Activated T-helper 9 cell treated with anti-CD3 and anti-CD28 coated beads, Interleukin-2, amount 50 U/mL, for 16 hours (primary cell): ENCODE measurements around the gene ANXA2.
"Not testable (repeated sequence)": the region's sequence is repeated elsewhere in the genome, so short reads cannot be mapped to it uniquely, and the experiment has no call there.

ENCODE experiments used
- DNase-seq: peaks from one replicate; pipeline ENCODE4 v3.0.0-alpha.2; 2020; ENCODE audit warnings: low read depth

The ANXA2 gene

GRCh38 chr15:60397772-60398445, at the start of gene ANXA2:
Gene ANXA2, minus strand, starts transcription at chr15:60397986. Its CDS starts 11,911 bp downstream, at chr15:60386075.
- DNase-seq = peak; percentile 77

- DNase-seq = no peak
Observed at GRCh38 chr15:60444289-60444912, 46.6 kb upstream of the ANXA2 start.

GRCh38 chr15:60442763-60443162, 45.0 kb upstream of the ANXA2 start:
- no peak for DNase-seq

GRCh38 chr15:60442031-60442650, 44.4 kb upstream of the ANXA2 start:
- no peak for DNase-seq

GRCh38 chr15:60441331-60441730, 43.5 kb upstream of the ANXA2 start:
- no peak for DNase-seq

- no peak for DNase-seq
Observed at GRCh38 chr15:60438646-60439045, 40.9 kb upstream of the ANXA2 start.

- DNase-seq = no peak
Observed at GRCh38 chr15:60428935-60429334, 31.1 kb upstream of the ANXA2 start.

- DNase-seq = no peak
Observed at GRCh38 chr15:60426870-60427508, 29.2 kb upstream of the ANXA2 start.

- DNase-seq = no peak
Observed at GRCh38 chr15:60425461-60425860, 27.7 kb upstream of the ANXA2 start.

- DNase-seq = no peak
Observed at GRCh38 chr15:60424006-60424405, 26.2 kb upstream of the ANXA2 start.

GRCh38 chr15:60423537-60423936, 25.8 kb upstream of the ANXA2 start:
- DNase-seq = no peak

- DNase-seq = no peak
Observed at GRCh38 chr15:60421544-60421943, 23.8 kb upstream of the ANXA2 start.

GRCh38 chr15:60420203-60420716, 22.5 kb upstream of the ANXA2 start:
- DNase-seq = no peak

GRCh38 chr15:60419753-60420152, 22.0 kb upstream of the ANXA2 start:
- no peak for DNase-seq

- no peak for DNase-seq
Observed at GRCh38 chr15:60418096-60418495, 20.3 kb upstream of the ANXA2 start.

GRCh38 chr15:60417112-60417511, 19.3 kb upstream of the ANXA2 start:
- no peak for DNase-seq

- DNase-seq = no peak
Observed at GRCh38 chr15:60416484-60416883, 18.7 kb upstream of the ANXA2 start.

GRCh38 chr15:60414016-60414682, 16.4 kb upstream of the ANXA2 start:
- DNase-seq = no peak

GRCh38 chr15:60413231-60413824, 15.5 kb upstream of the ANXA2 start:
- no peak for DNase-seq

GRCh38 chr15:60412807-60413206, 15.0 kb upstream of the ANXA2 start:
- DNase-seq = not testable (repeated sequence)

GRCh38 chr15:60411774-60412425, 14.1 kb upstream of the ANXA2 start:
- DNase-seq = no peak
